ENCODE results near the gene RAB12. TPM values are rescaled to one million over a fixed set of nuclear protein-coding genes. Genes with fewer than 3 reads are reported as not detected.

The RAB12 gene
- total RNA-seq, 4 donors from 2014 or later: 32.4 to 74.7 (median 41.3) TPM

GRCh38 chr18:8603663-8604520, 5.3 kb upstream of the RAB12 start:
- ATAC-seq (ENCODE audit: low FRiP score): no peak

GRCh38 chr18:8605974-8606373, 3.3 kb upstream of the RAB12 start:
- ATAC-seq (ENCODE audit: low FRiP score) (no peak), DNase-seq (ENCODE audit: low spot score) (no peak)
- TF ChIP-seq CTCF (IDR thresholded peaks at IDR 0.05): no peak

More at GRCh38 chr18:8603663-8604520, 5.3 kb upstream of the RAB12 start:
- no peak for DNase-seq (ENCODE audit: low spot score)
- no peak for TF ChIP-seq CTCF (IDR thresholded peaks at IDR 0.05)

GRCh38 chr18:8607776-8608742, 1.2 kb upstream of the RAB12 start:
- no peak for TF ChIP-seq CTCF (IDR thresholded peaks at IDR 0.05)
- no peak for DNase-seq (ENCODE audit: low spot score)
- no peak for ATAC-seq (ENCODE audit: low FRiP score)

- DNase-seq (ENCODE audit: low spot score) (no peak), ATAC-seq (ENCODE audit: low FRiP score) (peak; percentile 47)
- no peak for TF ChIP-seq CTCF (IDR thresholded peaks at IDR 0.05)
Observed at GRCh38 chr18:8609659-8610458, 622 bp downstream of the RAB12 start.

GRCh38 chr18:8610459-8610851, 1.2 kb downstream of the RAB12 start:
- no peak for DNase-seq (ENCODE audit: low spot score)
- ATAC-seq (ENCODE audit: low FRiP score): no peak
- TF ChIP-seq CTCF (IDR thresholded peaks at IDR 0.05): no peak

- no peak for ATAC-seq (ENCODE audit: low FRiP score)
- no peak for TF ChIP-seq CTCF (IDR thresholded peaks at IDR 0.05)
Observed at GRCh38 chr18:8611916-8612576, 2.8 kb downstream of the RAB12 start.

More at GRCh38 chr18:8611916-8612576, 2.8 kb downstream of the RAB12 start:
- DNase-seq (ENCODE audit: low spot score): no peak
